ENCODE measurements around the gene ADD3.

- TF ChIP-seq CTCF (IDR thresholded peaks at IDR 0.05) (no peak), POLR2AphosphoS5 (IDR thresholded peaks at IDR 0.05; ENCODE audit: low read depth, low read length) (no peak)
- TF ChIP-seq, protein P1, sequence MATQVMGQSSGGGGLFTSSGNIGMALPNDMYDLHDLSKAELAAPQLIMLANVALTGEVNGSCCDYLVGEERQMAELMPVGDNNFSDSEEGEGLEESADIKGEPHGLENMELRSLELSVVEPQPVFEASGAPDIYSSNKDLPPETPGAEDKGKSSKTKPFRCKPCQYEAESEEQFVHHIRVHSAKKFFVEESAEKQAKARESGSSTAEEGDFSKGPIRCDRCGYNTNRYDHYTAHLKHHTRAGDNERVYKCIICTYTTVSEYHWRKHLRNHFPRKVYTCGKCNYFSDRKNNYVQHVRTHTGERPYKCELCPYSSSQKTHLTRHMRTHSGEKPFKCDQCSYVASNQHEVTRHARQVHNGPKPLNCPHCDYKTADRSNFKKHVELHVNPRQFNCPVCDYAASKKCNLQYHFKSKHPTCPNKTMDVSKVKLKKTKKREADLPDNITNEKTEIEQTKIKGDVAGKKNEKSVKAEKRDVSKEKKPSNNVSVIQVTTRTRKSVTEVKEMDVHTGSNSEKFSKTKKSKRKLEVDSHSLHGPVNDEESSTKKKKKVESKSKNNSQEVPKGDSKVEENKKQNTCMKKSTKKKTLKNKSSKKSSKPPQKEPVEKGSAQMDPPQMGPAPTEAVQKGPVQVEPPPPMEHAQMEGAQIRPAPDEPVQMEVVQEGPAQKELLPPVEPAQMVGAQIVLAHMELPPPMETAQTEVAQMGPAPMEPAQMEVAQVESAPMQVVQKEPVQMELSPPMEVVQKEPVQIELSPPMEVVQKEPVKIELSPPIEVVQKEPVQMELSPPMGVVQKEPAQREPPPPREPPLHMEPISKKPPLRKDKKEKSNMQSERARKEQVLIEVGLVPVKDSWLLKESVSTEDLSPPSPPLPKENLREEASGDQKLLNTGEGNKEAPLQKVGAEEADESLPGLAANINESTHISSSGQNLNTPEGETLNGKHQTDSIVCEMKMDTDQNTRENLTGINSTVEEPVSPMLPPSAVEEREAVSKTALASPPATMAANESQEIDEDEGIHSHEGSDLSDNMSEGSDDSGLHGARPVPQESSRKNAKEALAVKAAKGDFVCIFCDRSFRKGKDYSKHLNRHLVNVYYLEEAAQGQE (IDR thresholded peaks at IDR 0.05; ENCODE audit: insufficient read depth in 1 of 2, low read depth in 2 of 2, low read length in 1 of 2), result no peak
Measured at GRCh38 chr10:110077436-110078130, 69.8 kb downstream of the ADD3 start.

Data from Panc1 (cell line).